EH (cell line): Measurements from ENCODE around the gene SELENOM.
A peak's percentile ranks its signal among the peaks of the same experiment; 100 is the strongest.

Source experiments
- DNase-seq: peaks from one replicate; pipeline ENCODE4 v3.0.0-alpha.2; 2015; ENCODE audit warnings: low read depth

The SELENOM gene

GRCh38 chr22:31107178-31107893 is at the start of gene SELENOM:
SELENOM (minus strand) TSS chr22:31107568; CDS start chr22:31107505, 63 bp downstream.
- DNase-seq: peak; percentile 99

- peak; percentile 85 for DNase-seq
Observed at GRCh38 chr22:31155422-31155821, 48.1 kb upstream of the SELENOM start.

GRCh38 chr22:31154975-31155374 is 47.6 kb upstream of the SELENOM start:
- DNase-seq: no peak

- no peak for DNase-seq
Observed at GRCh38 chr22:31153357-31153756, 46.0 kb upstream of the SELENOM start.

- DNase-seq: no peak
Observed at GRCh38 chr22:31151872-31152271, 44.5 kb upstream of the SELENOM start.

GRCh38 chr22:31150615-31151014 is 43.2 kb upstream of the SELENOM start:
- DNase-seq: no peak

GRCh38 chr22:31148953-31149627 is 41.7 kb upstream of the SELENOM start:
- DNase-seq: peak; percentile 84

- DNase-seq: peak; percentile 35
Observed at GRCh38 chr22:31148488-31148887, 41.1 kb upstream of the SELENOM start.

- peak; percentile 55 for DNase-seq
Observed at GRCh38 chr22:31144223-31144622, 36.9 kb upstream of the SELENOM start.

GRCh38 chr22:31143537-31143936 is 36.2 kb upstream of the SELENOM start:
- peak; percentile 31 for DNase-seq

GRCh38 chr22:31143038-31143437 is 35.7 kb upstream of the SELENOM start:
- no peak for DNase-seq

- DNase-seq: no peak
Observed at GRCh38 chr22:31142285-31142684, 34.9 kb upstream of the SELENOM start.

- no peak for DNase-seq
Observed at GRCh38 chr22:31141551-31141950, 34.2 kb upstream of the SELENOM start.

- DNase-seq: no peak
Observed at GRCh38 chr22:31140746-31141145, 33.4 kb upstream of the SELENOM start.

- DNase-seq: peak; percentile 72
Observed at GRCh38 chr22:31139866-31140716, 32.7 kb upstream of the SELENOM start, which contains the start of gene PLA2G3. PLA2G3 (minus strand) TSS chr22:31140508; CDS start chr22:31140354, 154 bp downstream.

GRCh38 chr22:31139066-31139465 is 31.7 kb upstream of the SELENOM start:
- no peak for DNase-seq

GRCh38 chr22:31138126-31138525 is 30.8 kb upstream of the SELENOM start:
- DNase-seq: no peak

GRCh38 chr22:31137721-31138120 is 30.4 kb upstream of the SELENOM start:
- DNase-seq: no peak

GRCh38 chr22:31136711-31137110 is 29.3 kb upstream of the SELENOM start:
- no peak for DNase-seq

GRCh38 chr22:31136155-31136554 is 28.8 kb upstream of the SELENOM start:
- no peak for DNase-seq

GRCh38 chr22:31135706-31136105 is 28.3 kb upstream of the SELENOM start:
- no peak for DNase-seq

GRCh38 chr22:31134688-31135087 is 27.3 kb upstream of the SELENOM start:
- DNase-seq: no peak

- DNase-seq: no peak
Observed at GRCh38 chr22:31133911-31134310, 26.5 kb upstream of the SELENOM start.
